ENCODE data around the gene FXR1.
"Not testable (repeated sequence)": the region's sequence is repeated elsewhere in the genome, so short reads cannot be mapped to it uniquely, and the experiment has no call there.

DNA sequence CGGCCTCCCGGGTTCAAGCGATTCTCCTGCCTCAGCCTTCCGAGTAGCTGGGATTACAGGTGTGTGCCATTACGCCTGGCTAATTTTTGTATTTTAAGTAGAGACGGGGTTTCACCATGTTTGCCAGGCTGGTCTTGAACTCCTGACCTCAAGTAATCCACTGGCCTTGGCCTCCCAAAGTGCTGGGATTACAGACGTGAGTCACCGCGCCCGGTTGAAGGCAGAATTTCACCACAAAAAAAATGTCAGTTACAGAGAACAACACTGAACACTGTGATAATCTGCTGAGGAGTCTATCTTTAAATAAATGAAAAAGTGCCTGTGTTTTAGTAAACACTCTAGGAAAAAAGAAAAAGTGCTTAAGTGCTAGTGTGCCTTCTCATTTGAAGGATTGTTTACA is 73.9 kb downstream of the FXR1 start:
- TF ChIP-seq, protein P1, sequence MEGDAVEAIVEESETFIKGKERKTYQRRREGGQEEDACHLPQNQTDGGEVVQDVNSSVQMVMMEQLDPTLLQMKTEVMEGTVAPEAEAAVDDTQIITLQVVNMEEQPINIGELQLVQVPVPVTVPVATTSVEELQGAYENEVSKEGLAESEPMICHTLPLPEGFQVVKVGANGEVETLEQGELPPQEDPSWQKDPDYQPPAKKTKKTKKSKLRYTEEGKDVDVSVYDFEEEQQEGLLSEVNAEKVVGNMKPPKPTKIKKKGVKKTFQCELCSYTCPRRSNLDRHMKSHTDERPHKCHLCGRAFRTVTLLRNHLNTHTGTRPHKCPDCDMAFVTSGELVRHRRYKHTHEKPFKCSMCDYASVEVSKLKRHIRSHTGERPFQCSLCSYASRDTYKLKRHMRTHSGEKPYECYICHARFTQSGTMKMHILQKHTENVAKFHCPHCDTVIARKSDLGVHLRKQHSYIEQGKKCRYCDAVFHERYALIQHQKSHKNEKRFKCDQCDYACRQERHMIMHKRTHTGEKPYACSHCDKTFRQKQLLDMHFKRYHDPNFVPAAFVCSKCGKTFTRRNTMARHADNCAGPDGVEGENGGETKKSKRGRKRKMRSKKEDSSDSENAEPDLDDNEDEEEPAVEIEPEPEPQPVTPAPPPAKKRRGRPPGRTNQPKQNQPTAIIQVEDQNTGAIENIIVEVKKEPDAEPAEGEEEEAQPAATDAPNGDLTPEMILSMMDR (IDR thresholded peaks at IDR 0.05 in 4 of 5, conservative IDR thresholded peaks at IDR 0.05 in 1 of 5): not testable (repeated sequence)
- TF ChIP-seq POLR2A (IDR thresholded peaks at IDR 0.05): not testable (repeated sequence)

Data from gastrocnemius medialis (tissue), 4 donors.